Anterior cingulate cortex (tissue), 58 donors: ENCODE data around the gene RAB5B.

Source experiments
- DNase-seq, 58 donors: peaks; one replicate each; lab custom pipeline; 2025; lab: John Stamatoyannopoulos, UW

The RAB5B gene

GRCh38 chr12:55973599-55974307, at the start of gene RAB5B:
RAB5B (plus strand) TSS chr12:55974078; CDS start chr12:55986961, 12,883 bp downstream.
- DNase-seq: peak; percentile 73 to 100 (median 100)

GRCh38 chr12:55925371-55925770, 48.5 kb upstream of the RAB5B start:
- no peak for DNase-seq

GRCh38 chr12:55925870-55926737, 47.8 kb upstream of the RAB5B start:
- peak in 1 of 58 donors; percentile 26 for DNase-seq

- peak; percentile 54 to 97 (median 86) for DNase-seq
Observed at GRCh38 chr12:55926738-55927587, 46.9 kb upstream of the RAB5B start.

GRCh38 chr12:55927588-55928502, 46.0 kb upstream of the RAB5B start, which contains the start of gene PYM1:
PYM1 (minus strand) TSS chr12:55927894; CDS start chr12:55927761, 133 bp downstream.
- DNase-seq: peak in 53 of 58 donors; percentile 27 to 76 (median 55)

- peak in 6 of 58 donors; percentile 1 to 10 (median 4) for DNase-seq
Observed at GRCh38 chr12:55929306-55929791, 44.5 kb upstream of the RAB5B start.

- DNase-seq: peak in 7 of 58 donors; percentile 9 to 54 (median 20)
Observed at GRCh38 chr12:55930771-55931316, 43.0 kb upstream of the RAB5B start, which contains the start of gene DGKA. DGKA (plus strand) TSS chr12:55931162; CDS start chr12:55936504, 5,342 bp downstream.

GRCh38 chr12:55931317-55931779, 42.5 kb upstream of the RAB5B start:
- DNase-seq: peak in 3 of 58 donors; percentile 27 to 44 (median 34)

- DNase-seq: peak in 44 of 58 donors; percentile 5 to 71 (median 37)
Observed at GRCh38 chr12:55931780-55932550, 41.9 kb upstream of the RAB5B start.

- DNase-seq: peak in 2 of 58 donors; percentile 37 to 47
Observed at GRCh38 chr12:55932551-55932910, 41.3 kb upstream of the RAB5B start.

GRCh38 chr12:55933169-55933798, 40.6 kb upstream of the RAB5B start:
- no peak for DNase-seq

- no peak for DNase-seq
Observed at GRCh38 chr12:55933799-55934742, 39.8 kb upstream of the RAB5B start.

GRCh38 chr12:55934773-55935172, 39.1 kb upstream of the RAB5B start:
- DNase-seq: no peak

- DNase-seq: peak in 9 of 58 donors; percentile 5 to 38 (median 14)
Observed at GRCh38 chr12:55935738-55936151, 38.1 kb upstream of the RAB5B start.

GRCh38 chr12:55937981-55938380, 35.9 kb upstream of the RAB5B start:
- DNase-seq: no peak
